Germinal center (tissue), 1 donor: ENCODE measurements around the gene CHCHD6.

Experiments used
- DNase-seq: peaks from one replicate; pipeline ENCODE4 v3.0.0; 2012; ENCODE audit warnings: mixed read lengths, low spot score

The CHCHD6 gene

GRCh38 chr3:126703512-126704493 lies at the start of gene CHCHD6:
CHCHD6 (plus strand) TSS chr3:126704240; CDS start chr3:126704313, 73 bp downstream.
- DNase-seq: peak; percentile 99

- DNase-seq: peak; percentile 50
Measured at GRCh38 chr3:126654571-126655383, 49.3 kb upstream of the CHCHD6 start, which contains the start of gene TXNRD3. TXNRD3 (minus strand) TSS chr3:126655124.

GRCh38 chr3:126655887-126656286 lies 48.2 kb upstream of the CHCHD6 start:
- no peak for DNase-seq

GRCh38 chr3:126656371-126657134 lies 47.5 kb upstream of the CHCHD6 start:
- no peak for DNase-seq

- no peak for DNase-seq
Measured at GRCh38 chr3:126657901-126658300, 46.1 kb upstream of the CHCHD6 start.

GRCh38 chr3:126658584-126658983 lies 45.5 kb upstream of the CHCHD6 start:
- no peak for DNase-seq

GRCh38 chr3:126659915-126660886 lies 43.8 kb upstream of the CHCHD6 start:
- DNase-seq: no peak

- DNase-seq: no peak
Measured at GRCh38 chr3:126661532-126662364, 42.3 kb upstream of the CHCHD6 start.

GRCh38 chr3:126663257-126663656 lies 40.8 kb upstream of the CHCHD6 start:
- DNase-seq: no peak

- no peak for DNase-seq
Measured at GRCh38 chr3:126663750-126664149, 40.3 kb upstream of the CHCHD6 start.

GRCh38 chr3:126664591-126665214 lies 39.3 kb upstream of the CHCHD6 start:
- DNase-seq: no peak

GRCh38 chr3:126665221-126665936 lies 38.7 kb upstream of the CHCHD6 start:
- DNase-seq: no peak

GRCh38 chr3:126665959-126666657 lies 37.9 kb upstream of the CHCHD6 start:
- no peak for DNase-seq

- no peak for DNase-seq
Measured at GRCh38 chr3:126666658-126667528, 37.1 kb upstream of the CHCHD6 start.

GRCh38 chr3:126667631-126668449 lies 36.2 kb upstream of the CHCHD6 start:
- no peak for DNase-seq
